ENCODE measurements around the gene SPACDR.
A peak's percentile ranks its signal among the peaks of the same experiment; 100 is the strongest.

Gene SPACDR

DNA sequence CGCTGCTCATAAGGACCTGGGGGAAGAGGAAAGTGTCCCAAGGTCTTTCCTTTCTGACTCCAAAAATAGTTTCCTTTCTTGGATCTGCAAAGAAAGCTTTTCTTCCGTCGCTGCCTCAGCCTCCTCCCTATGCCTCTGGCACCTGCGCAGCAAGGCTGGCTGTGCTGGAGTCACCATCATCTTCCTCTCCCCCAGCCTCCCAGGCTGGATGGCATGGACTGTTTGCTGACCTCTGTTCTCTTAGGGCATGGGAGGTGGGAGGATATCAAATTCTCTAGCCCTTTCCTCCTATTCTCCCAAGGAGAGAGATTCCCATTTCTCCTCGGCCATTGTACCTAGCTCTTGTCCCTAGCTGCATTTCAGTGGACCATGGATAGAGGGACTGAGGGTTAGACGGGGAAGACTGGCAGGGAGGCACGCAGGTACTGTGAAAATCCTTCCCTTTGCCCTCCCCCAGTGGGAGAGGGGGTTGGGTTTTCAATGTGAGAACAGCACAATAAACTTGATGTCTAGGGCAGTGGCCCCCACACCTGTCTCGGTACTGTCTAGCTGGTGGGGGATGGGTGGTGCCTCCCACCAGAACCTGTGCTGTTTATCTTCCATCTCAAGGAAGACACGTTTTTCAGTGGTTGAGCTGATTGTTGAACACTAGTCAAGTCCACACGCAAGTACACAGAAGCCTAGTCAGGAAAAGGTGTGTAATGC, 30.3 kb downstream of the SPACDR start:
- DNase-seq, result no peak

DNA sequence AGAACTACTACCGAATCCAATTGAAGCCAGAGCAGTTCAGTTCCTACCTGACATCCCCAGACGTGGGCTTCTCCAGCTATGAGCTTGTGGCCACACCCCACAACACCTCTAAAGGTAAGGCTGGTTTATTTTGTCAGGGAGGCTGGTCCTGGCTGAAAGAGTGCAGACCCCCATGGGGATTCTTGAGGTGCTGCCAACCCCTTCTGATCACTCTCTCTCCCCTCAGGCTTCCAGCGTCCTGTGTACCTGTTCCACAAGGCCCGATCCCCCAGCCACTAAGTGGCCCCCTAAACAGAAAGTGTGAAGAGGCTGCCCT, 30.8 kb downstream of the SPACDR start:
- DNase-seq, result no peak

DNA sequence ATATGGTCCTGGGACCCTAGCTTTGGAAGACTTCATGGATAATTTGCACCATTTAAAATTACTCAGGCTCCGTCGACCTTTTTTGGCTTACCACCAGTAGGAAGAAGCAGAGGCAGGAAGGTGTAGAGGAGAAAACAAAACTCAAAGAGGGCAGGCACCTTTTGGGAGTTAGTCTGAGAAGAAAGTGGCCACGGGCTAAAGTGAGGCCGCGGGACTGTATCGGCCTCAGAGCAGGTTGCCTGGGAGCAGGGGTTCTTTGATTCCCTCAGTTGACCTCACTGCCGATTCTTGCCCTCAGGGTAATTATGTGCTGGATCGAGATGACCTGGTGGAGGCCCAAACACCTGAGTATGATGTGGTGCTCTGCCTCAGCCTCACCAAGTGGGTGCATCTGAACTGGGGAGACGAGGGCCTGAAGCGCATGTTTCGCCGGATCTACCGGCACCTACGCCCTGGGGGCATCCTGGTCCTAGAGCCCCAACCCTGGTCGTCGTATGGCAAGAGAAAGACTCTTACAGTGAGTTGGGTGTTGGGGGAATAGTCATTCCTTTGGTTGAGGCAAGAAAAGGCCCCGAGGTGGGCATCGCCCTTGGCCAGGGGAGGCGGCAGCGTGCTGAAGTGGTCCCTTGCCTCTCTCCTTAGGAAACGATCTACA, 31.3 kb downstream of the SPACDR start:
- no peak for DNase-seq

DNA sequence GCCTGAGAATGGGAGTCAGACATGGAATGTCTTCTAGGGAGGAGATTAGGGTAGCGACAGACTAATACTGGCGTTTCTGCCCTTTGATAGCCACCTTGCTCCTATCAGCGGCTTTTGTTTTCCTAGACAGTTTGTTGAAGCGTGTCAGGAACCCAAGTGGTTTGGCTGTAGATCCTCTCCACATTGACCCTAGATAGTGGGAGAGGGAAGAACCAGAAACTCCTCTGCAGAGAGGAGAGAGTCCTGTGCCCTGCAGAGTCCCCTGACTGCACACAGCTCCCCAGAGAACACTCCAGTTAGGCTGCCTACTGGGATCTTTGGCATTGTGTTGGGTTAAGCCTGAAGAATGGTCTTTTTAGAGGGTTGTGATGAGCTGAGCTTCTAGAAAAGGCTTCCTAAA, 32.0 kb downstream of the SPACDR start:
- no peak for DNase-seq

DNA sequence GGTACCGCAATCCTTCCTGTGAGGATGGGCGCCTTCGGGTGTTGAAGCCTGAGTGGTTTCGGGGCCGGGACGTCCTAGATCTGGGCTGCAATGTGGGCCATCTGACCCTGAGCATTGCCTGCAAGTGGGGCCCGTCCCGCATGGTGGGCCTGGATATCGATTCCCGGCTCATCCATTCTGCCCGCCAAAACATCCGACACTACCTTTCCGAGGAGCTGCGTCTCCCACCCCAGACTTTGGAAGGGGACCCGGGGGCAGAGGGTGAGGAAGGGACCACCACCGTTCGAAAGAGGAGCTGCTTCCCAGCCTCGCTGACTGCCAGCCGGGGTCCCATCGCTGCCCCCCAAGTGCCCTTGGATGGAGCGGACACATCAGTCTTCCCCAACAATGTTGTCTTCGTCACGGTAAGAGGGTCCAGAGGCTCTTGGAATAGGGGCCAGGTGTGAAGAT, 32.7 kb downstream of the SPACDR start:
- DNase-seq, result no peak

DNA sequence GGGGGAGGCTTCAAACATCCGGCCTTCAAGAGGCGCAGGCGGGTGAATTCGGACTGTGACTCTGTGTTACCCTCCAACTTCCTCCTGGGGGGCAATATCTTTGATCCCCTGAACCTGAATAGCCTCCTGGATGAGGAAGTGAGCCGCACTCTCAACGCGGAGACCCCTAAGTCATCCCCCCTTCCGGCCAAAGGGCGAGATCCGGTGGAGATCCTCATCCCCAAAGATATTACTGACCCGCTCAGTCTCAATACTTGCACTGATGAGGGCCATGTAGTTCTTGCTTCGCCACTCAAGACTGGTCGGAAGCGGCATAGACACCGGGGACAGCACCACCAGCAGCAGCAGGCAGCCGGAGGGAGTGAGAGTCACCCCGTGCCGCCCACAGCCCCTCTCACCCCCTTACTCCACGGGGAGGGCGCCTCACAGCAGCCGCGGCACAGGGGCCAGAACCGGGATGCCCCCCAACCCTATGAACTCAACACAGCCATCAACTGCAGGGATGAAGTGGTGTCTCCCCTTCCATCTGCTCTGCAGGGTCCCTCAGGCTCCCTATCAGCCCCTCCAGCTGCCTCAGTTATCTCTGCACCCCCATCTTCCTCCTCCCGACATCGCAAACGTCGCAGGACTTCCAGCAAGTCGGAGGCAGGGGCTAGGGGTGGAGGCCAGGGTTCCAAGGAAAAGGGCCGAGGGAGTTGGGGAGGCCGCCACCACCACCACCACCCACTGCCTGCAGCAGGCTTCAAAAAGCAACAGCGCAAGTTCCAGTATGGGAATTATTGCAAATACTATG, 33.4 kb downstream of the SPACDR start:
- DNase-seq, result peak; percentile 31 to 56

DNA sequence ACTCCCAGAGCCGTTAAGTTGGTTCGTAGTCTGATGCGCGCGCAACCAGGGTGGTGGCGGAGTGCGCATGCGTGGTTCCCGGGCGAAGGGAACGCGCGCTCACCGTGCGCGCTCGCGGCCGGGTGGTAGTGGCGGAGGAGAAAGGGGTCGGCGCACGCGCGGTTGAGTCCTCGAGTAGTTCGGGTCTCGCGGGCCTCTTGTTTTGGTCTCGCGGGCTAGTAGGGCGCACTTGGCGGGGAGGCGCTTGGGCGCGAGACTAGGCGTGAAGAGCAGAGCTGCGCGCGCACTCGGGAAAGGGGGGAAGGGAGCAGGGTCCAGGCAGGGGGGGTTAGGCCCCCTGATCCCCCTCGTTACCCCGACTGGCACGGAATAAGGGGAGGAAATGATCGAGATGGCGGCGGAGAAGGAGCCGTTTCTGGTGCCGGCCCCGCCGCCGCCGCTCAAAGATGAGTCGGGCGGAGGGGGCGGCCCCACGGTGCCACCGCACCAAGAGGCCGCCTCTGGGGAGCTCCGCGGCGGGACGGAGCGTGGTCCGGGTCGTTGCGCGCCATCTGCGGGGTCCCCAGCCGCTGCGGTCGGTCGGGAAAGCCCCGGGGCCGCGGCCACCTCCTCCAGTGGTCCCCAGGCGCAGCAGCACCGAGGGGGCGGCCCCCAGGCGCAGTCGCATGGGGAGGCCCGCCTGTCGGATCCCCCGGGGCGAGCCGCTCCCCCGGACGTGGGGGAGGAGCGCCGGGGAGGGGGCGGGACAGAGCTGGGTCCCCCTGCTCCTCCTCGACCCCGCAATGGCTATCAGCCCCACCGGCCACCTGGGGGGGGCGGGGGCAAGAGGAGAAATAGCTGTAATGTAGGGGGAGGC, 34.2 kb downstream of the SPACDR start, which contains the start of gene MEPCE:
MEPCE (plus strand) TSS at position 195 of the 856 bp plus-strand sequence; CDS start at position 383, 188 bp downstream.
- DNase-seq, result peak; percentile 96

DNA sequence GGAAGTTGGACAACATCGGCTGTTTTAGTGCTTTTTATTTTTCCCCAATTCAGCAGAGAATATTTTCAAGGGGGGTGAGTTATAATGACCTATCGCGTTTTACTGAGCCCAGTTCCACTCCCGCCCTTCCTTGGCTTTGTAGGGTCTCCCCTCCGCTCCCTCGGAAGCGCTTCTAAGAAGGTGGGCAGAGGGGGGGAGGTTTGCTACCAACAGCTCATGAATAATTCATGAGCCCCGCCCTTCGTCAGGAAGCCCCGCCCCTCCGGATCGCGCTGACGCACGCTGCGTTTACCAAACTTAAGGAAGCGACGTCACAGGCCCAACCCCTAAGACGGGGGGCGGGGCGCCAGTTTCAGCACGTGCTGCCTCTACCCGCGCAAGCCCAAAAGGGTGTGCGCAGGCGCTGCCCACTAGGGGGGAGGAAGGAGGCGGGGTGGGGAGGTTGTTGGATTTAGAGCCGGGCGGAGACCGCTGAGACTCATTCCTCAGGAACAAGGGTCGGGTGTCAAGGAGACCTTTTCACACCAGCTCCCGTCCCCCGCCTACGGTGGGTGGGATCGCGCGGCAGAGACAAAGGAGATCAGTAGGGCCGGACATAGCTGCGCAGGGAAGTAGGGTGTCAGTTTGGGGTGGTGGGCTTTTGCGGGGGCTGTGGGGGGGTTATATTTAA, 35.0 kb downstream of the SPACDR start:
- DNase-seq, result peak; percentile 100

DNA sequence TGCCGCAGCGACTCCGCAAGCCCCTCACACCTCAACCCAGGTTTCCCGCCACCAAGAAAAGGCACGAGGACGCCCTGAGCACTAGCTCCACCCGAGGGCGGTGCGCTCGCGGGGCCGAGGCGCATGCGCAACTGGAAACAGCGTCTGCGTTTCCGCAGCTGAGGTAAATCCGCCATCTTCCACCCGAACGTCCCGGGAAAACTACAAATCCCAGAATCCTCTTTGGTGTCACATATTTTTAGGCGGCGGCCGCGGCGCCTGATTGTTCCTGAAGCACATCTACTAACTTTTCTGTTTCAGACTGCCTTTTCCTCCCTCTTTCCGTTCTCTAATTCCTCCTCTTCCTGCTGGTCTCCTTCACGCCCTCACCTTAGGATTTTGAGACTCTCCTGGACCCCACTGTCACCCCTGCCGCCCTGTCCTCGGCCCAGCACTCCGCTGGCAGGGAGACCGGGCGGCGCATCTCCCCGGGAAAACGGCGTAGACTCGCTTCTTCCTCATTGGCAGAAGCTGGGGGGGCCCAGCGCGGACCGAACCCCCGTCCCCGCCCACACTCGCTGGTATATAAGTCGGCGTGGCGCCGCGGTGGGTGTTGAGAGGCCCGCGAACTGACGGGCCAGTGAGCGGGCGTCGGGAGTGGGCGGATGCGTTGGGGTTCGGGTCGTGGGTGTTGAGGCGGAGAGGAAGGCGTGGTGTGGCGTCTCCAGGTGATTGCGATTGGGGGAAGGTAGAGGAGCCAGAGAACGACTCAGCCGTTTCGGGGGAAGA, 35.7 kb downstream of the SPACDR start, which contains the start of gene ZCWPW1:
ZCWPW1 (minus strand) TSS at position 505 of the 768 bp plus-strand sequence. CDS start 8,054 bp downstream, outside the sequence.
- DNase-seq, result peak; percentile 98

DNA sequence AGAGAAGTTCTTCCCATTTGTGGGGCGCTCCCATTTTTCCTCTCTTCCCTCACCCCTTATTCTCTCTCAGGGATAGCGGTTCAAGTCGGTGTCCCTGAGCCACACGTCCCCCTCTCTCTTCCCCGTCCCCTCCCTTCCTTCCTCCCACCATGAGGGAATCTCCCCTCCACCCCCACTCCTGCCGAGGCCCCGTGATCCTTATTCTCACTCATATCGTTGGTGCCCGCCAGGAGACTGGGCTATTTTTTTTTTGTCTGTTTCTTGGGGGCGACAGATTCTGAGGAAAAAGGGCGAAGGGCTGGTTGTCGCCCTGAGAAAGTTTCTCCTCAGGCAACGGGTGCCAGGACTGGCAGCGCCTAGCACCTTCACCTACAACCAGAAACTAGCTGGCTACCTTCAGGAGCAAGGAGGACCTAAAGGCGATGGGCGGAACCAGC, 36.3 kb downstream of the SPACDR start:
- peak in 1 of 2 donors; percentile 35 for DNase-seq

DNA sequence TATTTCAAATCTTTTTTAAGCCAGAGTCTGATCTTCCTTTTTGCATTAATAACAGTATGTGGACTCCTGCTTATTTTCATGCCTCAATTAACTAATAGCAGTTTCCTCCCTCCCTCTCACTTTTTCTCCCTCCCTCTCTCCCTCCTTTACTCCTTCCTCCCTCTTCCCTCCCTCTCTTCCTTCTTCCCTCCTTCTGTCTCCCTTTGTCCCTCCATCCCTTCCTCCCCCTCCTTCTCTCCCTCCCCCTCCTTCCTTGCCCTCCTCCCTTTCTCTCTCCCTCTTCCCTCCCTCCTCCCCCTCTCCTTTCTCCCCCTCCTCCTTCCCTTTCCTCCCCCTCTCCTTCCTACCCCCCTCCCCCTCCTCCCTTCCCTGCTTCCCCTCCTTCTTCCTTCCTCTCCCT, 37.5 kb downstream of the SPACDR start:
- no peak for DNase-seq

DNA sequence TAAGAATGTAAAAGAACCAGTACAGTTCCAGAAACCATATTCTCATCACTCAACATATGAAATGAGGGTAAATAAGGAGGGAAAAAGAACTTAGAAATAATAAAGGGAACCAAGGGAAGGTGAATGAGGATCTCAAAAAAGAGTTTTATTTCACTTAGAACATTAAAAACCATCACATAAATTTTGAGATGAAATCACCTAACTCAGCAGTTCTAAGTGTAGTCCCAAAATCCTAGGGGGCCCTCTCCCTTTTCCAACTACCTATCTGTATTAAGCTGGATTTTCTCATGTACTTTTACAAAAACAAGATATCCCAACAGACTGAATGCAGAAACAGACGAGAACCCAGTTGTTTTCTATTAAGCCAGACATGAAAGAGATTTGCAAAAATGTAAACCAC, 38.7 kb downstream of the SPACDR start:
- no peak for DNase-seq

DNA sequence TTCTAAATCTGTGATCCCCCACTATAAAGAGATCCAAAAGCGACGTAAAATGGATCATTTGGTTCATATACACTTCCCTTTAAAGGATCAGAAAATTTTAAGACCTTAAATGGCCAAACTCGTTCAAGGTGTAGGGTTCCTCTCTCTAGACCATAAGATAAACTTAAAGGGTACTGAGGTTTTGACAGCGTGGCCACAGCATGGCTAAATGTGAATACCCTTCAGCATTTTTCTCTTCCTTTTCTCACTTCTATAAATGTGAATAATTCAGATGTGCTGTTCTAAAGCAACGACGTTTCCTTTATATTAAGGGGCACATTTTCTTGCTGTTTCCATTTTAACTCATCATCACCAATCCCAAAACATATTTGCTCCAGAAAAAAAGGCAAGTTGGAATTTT, 40.7 kb downstream of the SPACDR start:
- DNase-seq, result no peak

DNA sequence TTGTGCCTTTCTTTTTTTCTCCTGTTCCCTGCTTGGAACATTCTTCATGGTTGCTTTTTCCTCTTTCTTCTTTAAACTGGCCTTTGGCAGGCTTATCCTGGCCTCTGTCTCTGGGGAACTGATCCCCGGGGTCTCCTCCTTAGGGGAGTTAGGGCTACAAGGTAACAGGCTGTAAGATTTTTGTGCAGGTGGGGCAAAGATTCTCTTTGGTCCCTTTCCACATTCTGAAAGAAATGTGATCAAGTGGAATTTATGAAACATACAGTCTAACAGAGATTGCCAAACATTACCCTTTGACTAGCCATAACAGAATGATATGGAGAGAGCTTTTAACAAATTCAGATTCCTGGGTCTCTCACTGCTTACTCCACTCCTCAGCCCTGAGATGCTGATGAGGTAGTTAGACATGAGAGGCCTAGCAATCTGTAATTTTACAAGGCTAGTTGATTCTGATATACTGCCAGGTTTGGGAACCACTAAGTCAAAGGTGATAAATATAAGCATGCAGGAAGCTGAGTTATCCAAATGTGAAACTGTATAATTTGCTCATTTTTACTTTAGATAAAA, 44.3 kb downstream of the SPACDR start:
- DNase-seq, result no peak

DNA sequence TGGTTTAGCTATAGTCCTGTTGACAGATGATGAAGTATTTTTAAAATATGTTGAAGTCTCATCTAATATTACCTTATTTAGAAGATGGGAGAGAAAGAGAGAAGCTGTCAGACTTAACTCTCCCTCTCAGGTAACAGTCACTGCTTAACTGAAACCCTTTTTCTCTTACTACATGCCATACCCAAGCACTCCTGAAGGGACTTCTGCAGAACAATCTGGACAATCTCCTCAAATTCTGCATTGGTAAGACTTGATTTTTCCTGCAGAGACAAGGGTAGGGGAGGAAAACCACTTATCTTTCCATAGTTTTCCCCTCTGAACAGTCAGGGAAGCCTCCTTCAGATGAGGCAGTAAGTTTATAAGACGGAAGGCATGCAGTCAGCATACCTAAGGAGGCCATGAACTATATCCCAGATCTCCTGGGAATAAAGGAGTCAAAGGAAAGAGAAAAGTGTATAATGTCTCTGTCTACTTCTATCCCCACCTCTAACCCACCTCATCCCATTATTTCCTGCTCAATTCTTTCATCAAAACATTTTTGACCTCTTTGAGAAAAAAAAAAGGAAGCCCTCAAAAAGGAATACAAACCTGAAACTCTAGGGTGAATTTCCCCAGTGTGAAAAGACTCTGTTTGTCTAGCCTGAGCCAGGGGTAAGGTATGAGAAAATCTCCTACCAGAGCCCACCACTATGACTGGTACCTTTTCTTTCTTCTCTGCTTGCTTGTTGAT, 45.0 kb downstream of the SPACDR start:
- DNase-seq, result no peak

DNA sequence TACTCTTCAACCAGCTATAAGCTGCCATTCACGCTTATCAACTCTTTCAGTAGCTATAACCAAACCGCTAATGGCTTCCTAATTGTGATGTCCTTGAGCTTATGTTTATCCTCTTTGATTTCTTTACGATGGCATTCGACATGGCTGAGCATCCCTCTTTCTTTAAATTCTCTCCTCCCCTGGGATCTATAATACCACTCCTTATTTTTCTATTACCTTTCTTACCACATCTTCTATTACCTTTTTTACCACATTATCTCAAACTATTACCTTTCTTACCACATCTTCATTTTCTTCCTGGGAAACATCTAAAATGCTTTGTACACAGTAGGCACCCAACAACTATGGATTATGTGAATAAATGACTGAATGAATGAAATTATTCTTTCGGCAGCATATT, 48.6 kb downstream of the SPACDR start:
- DNase-seq, result no peak

DNA sequence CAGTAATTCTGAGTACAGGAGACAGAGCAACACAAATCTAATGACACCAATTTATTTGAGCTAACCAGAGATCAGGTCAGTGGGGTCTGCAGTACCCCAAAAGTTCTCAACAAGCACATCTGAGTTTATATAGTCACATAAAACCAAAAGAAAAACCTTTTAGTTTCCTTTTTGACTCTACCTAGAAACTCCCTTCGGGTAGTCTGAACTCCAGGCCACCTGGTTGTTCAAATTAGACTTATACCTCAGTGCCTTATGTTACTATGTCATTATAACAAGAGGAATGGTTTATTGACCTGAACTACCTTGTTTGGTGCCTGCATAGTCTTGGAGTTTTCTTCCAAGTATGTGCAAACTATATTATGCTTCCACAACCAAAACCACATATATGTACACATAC, 50.2 kb downstream of the SPACDR start:
- DNase-seq, result no peak

DNA sequence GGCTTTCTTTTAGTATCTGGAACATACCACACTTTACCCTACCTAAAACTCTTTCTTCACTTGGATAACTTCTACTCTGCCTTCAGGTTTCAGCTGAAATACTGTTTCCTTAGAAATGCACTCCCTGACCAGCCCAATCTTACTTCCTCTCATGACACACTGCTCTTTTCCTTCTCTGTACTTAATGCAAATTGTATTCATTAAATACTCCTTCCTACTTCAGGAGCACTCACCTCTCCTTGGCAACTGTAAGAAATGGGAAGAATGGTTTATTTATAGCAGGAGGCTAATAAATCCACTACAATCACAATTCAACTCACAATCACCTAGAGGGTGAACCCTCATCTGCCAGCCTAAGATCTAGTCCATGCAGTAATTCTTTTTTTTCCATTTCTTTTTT, 50.7 kb downstream of the SPACDR start:
- no peak for DNase-seq

DNA sequence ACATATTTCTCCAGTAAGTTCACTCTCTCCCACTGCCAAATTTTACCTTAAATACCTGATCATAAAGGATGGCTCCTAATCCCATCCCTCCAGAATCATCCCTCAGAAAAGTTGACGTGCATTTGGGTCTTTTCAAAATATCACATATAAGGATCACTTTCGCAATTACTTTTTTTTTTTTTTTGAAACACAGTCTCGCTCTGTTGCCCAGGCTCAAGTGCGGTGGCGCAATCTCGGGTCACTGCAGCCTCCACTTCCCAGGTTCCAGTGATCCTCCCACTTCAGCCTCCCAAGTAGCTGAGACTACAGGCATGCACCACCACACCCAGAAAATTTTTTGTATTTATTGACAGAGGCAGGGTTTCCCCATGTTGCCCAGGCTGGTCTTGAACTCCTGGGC, 53.0 kb downstream of the SPACDR start:
- no peak for DNase-seq

All from activated CD4-positive, alpha-beta T cell treated with anti-CD3 and anti-CD28 coated beads for 4 hours (primary cell).